ENCODE measurements around the gene CRTAC1.

CRTAC1 gene

DNA sequence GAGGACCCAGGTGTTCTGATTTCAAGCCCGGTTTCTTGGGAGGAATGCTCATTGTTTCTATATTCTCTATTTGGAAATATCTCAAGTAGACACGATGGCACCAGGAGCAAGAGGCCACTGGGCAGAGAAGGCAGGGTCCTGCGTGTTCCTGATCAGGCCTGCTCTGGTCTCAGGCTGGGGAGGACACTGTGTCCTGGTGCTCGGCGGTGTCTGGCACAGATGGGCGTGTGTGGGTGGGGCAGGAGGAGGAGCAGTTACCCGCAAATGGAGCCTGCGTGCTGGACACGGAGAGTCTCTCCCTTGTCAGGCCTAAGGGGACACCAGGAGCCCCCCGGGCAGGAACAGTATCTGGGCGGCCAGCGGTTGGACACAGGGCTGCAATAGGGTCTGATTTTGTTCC, 206.7 kb downstream of the CRTAC1 start:
- Histone ChIP-seq H3K36me3 (ENCODE audit: control insufficient read depth, low read depth, low read length) (no peaks in the 10 kb centered on the region), H3K27me3 (ENCODE audit: control insufficient read depth, insufficient read depth, low read length) (no peaks in the 10 kb centered on the region), H3K4me3 (ENCODE audit: low read length) (no peak overlapping the region), H3K4me1 (ENCODE audit: control insufficient read depth, low read depth, low read length) (peaks cover 3% of the 10 kb centered on the region), H3K9ac (ENCODE audit: low read length) (no peak overlapping the region), H3K9me3 (ENCODE audit: control insufficient read depth, low read depth, low read length) (no peaks in the 10 kb centered on the region), H3K27ac (ENCODE audit: low read length) (no peak overlapping the region)

DNA sequence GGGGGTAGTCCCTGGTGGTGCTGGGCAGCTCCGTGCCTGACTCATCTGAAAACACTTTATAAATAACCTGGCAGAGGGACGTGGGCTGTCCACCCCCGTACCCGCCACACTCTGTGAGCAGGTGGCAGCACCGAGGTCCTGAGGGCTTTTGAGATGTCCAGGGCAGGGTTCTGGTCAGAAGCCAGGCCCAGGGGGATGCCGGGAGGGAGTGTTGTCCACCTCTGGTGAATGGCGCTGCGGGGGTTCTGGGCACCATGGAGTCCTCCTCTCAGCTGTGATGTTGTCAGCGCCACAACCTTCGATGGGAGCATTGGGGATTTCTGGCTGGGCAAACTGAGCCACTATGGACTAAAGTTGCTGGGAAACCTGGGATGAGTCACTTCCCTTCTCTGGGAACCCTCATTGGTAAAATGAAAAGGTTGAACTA, 208.1 kb downstream of the CRTAC1 start:
- Histone ChIP-seq H3K27me3 (ENCODE audit: control insufficient read depth, insufficient read depth, low read length) (no peaks in the 10 kb centered on the region), H3K4me3 (ENCODE audit: low read length) (no peak overlapping the region), H3K9me3 (ENCODE audit: control insufficient read depth, low read depth, low read length) (no peaks in the 10 kb centered on the region), H3K9ac (ENCODE audit: low read length) (no peak overlapping the region), H3K4me1 (ENCODE audit: control insufficient read depth, low read depth, low read length) (peaks cover 3% of the 10 kb centered on the region), H3K36me3 (ENCODE audit: control insufficient read depth, low read depth, low read length) (no peaks in the 10 kb centered on the region), H3K27ac (ENCODE audit: low read length) (no peak overlapping the region)

DNA sequence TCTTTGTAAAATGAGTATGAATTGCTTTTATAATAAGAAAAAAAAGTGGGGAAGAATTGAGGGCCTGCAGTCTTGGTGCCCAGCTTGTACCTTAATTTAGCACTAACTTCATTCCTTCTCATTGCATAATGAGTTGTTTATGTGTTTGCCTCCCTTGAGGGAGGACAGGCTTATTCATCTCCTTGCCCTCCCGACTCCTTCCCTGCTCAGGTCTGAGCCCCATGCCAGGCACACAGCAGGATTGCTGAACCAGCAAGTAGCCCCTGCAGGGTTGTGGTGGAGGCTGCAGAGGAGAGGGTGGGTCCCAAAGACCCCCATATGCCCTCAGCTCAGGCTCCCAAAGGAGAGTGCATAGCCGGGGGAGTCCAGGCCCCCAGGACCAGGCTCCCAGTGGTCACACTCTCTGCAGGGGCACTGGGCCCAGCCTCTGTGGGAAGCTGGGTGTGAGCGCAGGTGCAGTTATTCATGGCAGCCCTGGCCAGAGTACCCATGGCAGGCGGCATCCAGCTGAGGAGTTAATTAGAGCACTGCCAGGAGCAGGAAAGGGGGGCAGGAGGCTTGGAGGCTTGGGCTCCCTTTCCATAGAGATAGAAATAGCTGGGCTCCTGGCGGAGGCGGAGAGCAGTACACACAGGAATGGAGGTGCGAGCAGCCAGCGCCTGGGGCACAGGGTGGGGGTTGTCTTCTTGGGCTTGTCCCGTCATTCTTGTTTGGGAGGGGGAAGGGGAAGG, 208.9 kb downstream of the CRTAC1 start:
- H3K9me3 ChIP-seq (ENCODE audit: control insufficient read depth, low read depth, low read length), result no peaks in the 10 kb centered on the region
- no peak overlapping the region for H3K4me3 ChIP-seq (ENCODE audit: low read length)
- peaks cover 3% of the 10 kb centered on the region for H3K4me1 ChIP-seq (ENCODE audit: control insufficient read depth, low read depth, low read length)
- H3K27me3 ChIP-seq (ENCODE audit: control insufficient read depth, insufficient read depth, low read length), result no peaks in the 10 kb centered on the region
- H3K27ac ChIP-seq (ENCODE audit: low read length), result no peak overlapping the region
- H3K36me3 ChIP-seq (ENCODE audit: control insufficient read depth, low read depth, low read length), result no peaks in the 10 kb centered on the region
- H3K9ac ChIP-seq (ENCODE audit: low read length), result no peak overlapping the region

DNA sequence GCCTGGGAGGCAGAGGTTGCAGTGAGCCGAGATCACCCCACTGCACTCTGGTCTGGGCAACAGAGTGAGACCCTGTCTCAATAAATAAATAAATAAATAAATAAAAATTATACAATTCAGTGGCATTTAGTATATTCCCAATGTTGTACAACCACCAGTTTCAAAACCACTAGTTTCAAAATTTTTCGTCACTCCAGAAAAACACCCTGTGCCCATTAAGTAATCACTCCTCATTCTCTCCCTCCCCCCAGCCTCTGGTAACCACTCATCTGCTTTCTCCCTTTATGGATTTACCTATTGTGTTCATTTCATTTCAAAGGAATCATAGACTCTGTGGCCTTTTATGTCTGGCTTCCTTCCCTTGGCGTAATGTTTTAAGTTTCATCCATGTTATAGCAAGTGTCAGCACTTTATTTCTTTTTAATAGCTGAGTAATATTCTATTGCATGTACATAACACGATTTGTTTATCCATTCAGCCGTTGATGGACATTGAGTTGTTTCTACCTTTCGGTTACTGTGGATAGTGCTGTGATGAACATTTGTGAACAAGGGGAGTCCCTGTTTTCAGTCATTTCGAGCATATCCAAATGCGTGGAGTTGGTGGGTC, 210.2 kb downstream of the CRTAC1 start:
- Histone ChIP-seq H3K27ac (ENCODE audit: low read length) (no peak overlapping the region), H3K27me3 (ENCODE audit: control insufficient read depth, insufficient read depth, low read length) (no peaks in the 10 kb centered on the region), H3K36me3 (ENCODE audit: control insufficient read depth, low read depth, low read length) (no peaks in the 10 kb centered on the region), H3K9ac (ENCODE audit: low read length) (no peak overlapping the region), H3K4me3 (ENCODE audit: low read length) (no peak overlapping the region), H3K9me3 (ENCODE audit: control insufficient read depth, low read depth, low read length) (no peaks in the 10 kb centered on the region), H3K4me1 (ENCODE audit: control insufficient read depth, low read depth, low read length) (peaks cover 3% of the 10 kb centered on the region)

DNA sequence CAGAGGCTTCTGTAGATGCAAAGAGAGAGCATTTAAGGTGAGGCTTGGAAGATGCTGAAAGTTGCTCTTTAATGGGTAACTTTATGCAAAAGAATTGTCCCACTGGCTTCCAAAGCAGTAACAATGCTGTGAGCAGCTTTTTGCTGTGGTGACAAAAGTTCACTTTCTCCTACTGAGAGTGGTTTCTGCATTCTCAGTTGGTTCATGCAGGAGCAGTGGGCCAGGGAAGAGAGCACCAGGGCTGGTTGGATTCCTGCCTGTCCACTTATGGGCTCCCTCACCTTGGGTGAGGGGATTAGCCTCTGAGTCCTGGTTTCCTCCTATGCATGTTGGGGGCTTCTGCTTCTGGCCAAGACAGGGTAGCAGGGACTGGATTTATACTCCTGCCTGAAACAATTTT, 211.8 kb downstream of the CRTAC1 start:
- H3K4me1 ChIP-seq (ENCODE audit: control insufficient read depth, low read depth, low read length), result peaks cover 3% of the 10 kb centered on the region
- no peak overlapping the region for H3K4me3 ChIP-seq (ENCODE audit: low read length)
- no peak overlapping the region for H3K27ac ChIP-seq (ENCODE audit: low read length)
- no peak overlapping the region for H3K9ac ChIP-seq (ENCODE audit: low read length)
- no peaks in the 10 kb centered on the region for H3K9me3 ChIP-seq (ENCODE audit: control insufficient read depth, low read depth, low read length)
- no peaks in the 10 kb centered on the region for H3K36me3 ChIP-seq (ENCODE audit: control insufficient read depth, low read depth, low read length)
- H3K27me3 ChIP-seq (ENCODE audit: control insufficient read depth, insufficient read depth, low read length), result no peaks in the 10 kb centered on the region

DNA sequence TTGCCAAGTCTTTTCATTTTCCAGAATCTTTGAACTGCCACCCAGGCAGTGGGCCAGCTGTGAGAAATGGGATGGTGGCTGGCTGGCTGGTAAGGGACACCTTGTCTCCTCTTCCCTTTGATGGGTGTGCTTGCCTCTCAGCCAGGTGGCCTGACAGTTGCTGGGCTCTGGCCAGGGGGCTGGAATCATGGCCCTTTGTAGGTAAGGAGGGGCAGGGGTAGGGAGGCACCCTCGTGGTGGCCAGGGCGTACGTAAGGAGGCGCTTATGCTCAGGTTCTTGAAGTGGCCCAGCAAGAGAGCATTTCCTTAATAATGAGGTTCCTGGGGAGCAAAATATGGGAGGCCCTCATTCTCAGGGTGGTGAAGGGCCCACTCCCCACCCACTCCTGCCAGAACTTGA, 213.8 kb downstream of the CRTAC1 start:
- Histone ChIP-seq H3K27ac (ENCODE audit: low read length) (no peak overlapping the region), H3K4me3 (ENCODE audit: low read length) (no peak overlapping the region), H3K9me3 (ENCODE audit: control insufficient read depth, low read depth, low read length) (no peaks in the 10 kb centered on the region), H3K4me1 (ENCODE audit: control insufficient read depth, low read depth, low read length) (no peaks in the 10 kb centered on the region), H3K27me3 (ENCODE audit: control insufficient read depth, insufficient read depth, low read length) (no peaks in the 10 kb centered on the region), H3K9ac (ENCODE audit: low read length) (no peak overlapping the region), H3K36me3 (ENCODE audit: control insufficient read depth, low read depth, low read length) (no peaks in the 10 kb centered on the region)
